Neural progenitor cell (in vitro differentiated cells): Measurements from ENCODE around the gene ADAMTS3.

Experiments
- CTCF ChIP-seq: fragments of 200-600 bp; sonication (generic); IDR thresholded peaks from 2 replicates; pipeline ENCODE4 v1.5.1; 2017; ENCODE audit warnings: antibody characterized with exemption, mild to moderate bottlenecking
- EZH2 ChIP-seq: fragments of 200-600 bp; sonication (generic); IDR thresholded peaks from 2 replicates; pipeline ENCODE4 v1.6.1; 2017; ENCODE audit warnings: antibody characterized with exemption, mild to moderate bottlenecking, moderate library complexity

GRCh38 chr4:72286185-72286584 is 282.8 kb downstream of the ADAMTS3 start:
- TF ChIP-seq CTCF: peak; percentile 28
- no peak for TF ChIP-seq EZH2
